Neural cell (in vitro differentiated cells): Measurements from ENCODE around the gene CDC42EP5. TPM values are rescaled to one million over a fixed set of nuclear protein-coding genes. Genes with fewer than 3 reads are reported as not detected.
"Not testable (repeated sequence)": the region's sequence is repeated elsewhere in the genome, so short reads cannot be mapped to it uniquely, and the experiment has no call there.

Experiments used
- H2AFZ ChIP-seq: fragments of 200-600, 300-800 bp; sonication (generic), shearing (Covaris generic); 2 replicates; pipeline ENCODE4 v1.6.0; 2014; ENCODE audit warnings: low read depth, mild to moderate bottlenecking, antibody characterized with exemption, low read length, moderate library complexity
- H3F3A ChIP-seq: fragments of 200-600 bp; shearing (Covaris generic); 2 replicates; pipeline ENCODE4 v1.6.1; 2016; ENCODE audit warnings: mild to moderate bottlenecking, moderate library complexity, mixed read lengths, antibody characterized with exemption, low read length; ENCODE audit not compliant: insufficient read depth, poor library complexity, severe bottlenecking
- H3K27ac ChIP-seq: fragments of 200-600, 300-800 bp; sonication (generic), shearing (Covaris generic); 2 replicates; pipeline ENCODE4 v1.5.1; 2014; ENCODE audit warnings: mild to moderate bottlenecking, low read length, moderate library complexity
- H3K27me3 ChIP-seq: fragments of 300-800, 200-600 bp; sonication (generic), shearing (Covaris generic); 2 replicates; pipeline ENCODE4 v1.6.0; 2014; ENCODE audit warnings: mild to moderate bottlenecking, low read depth, low read length, moderate library complexity; ENCODE audit not compliant: insufficient read depth
- H3K36me3 ChIP-seq: fragments of 300-800, 200-600 bp; sonication (generic), shearing (Covaris generic); 2 replicates; pipeline ENCODE4 v1.5.1; 2014; ENCODE audit warnings: mild to moderate bottlenecking, antibody characterized with exemption, low read length, moderate library complexity; ENCODE audit not compliant: insufficient read depth
- H3K4me2 ChIP-seq: fragments of 300-800, 200-600 bp; sonication (generic), shearing (Covaris generic); 2 replicates; pipeline ENCODE4 v1.6.0; 2014; ENCODE audit warnings: mild to moderate bottlenecking, low read length
- H3K4me3 ChIP-seq: fragments of 300-800, 200-600 bp; sonication (generic), shearing (Covaris generic); 2 replicates; pipeline ENCODE4 v1.5.1; 2014; ENCODE audit warnings: mild to moderate bottlenecking, low read length, moderate library complexity
- H3K79me2 ChIP-seq: fragments of 200-600 bp; shearing (Covaris generic); replicated peaks from 2 replicates; pipeline ENCODE4 v1.6.0; 2014; ENCODE audit warnings: mild to moderate bottlenecking, low read length, moderate library complexity; ENCODE audit not compliant: insufficient read depth
- H3K9ac ChIP-seq: fragments of 300-800, 200-600 bp; sonication (generic), shearing (Covaris generic); 2 replicates; pipeline ENCODE4 v1.6.1; 2016; ENCODE audit warnings: mild to moderate bottlenecking, low read length, mixed read lengths
- H3K9me2 ChIP-seq: fragments of 200-600 bp; shearing (Covaris generic); 2 replicates; pipeline ENCODE4 v1.6.1; 2016; ENCODE audit warnings: mild to moderate bottlenecking, low read length, mixed read lengths; ENCODE audit not compliant: insufficient read depth
- H3K9me3 ChIP-seq: fragments of 200-600, 300-800 bp; sonication (generic), shearing (Covaris generic); 2 replicates; pipeline ENCODE4 v1.6.1; 2016; ENCODE audit warnings: mild to moderate bottlenecking, mixed run types, low read length, moderate library complexity, mixed read lengths
- H4K20me1 ChIP-seq: fragments of 200-600 bp; shearing (Covaris generic); 2 replicates; pipeline ENCODE4 v1.6.1; 2016; ENCODE audit warnings: mild to moderate bottlenecking, mixed run types; ENCODE audit not compliant: insufficient read depth
- CTCF ChIP-seq: fragments of 450-650 bp; IDR thresholded peaks from 2 replicates; pipeline ENCODE4 v1.5.1; 2014; ENCODE audit warnings: antibody characterized with exemption, mild to moderate bottlenecking, moderate library complexity; ENCODE audit not compliant: poor library complexity, severe bottlenecking
- EP300 ChIP-seq: fragments of 450-650 bp; conservative IDR thresholded peaks from 2 replicates; pipeline ENCODE4 v1.6.1; 2014; ENCODE audit warnings: antibody characterized with exemption, mild to moderate bottlenecking, moderate library complexity; ENCODE audit not compliant: poor library complexity, severe bottlenecking
- EZH2 ChIP-seq: fragments of 200-600, 300-800 bp; shearing (Covaris generic), sonication (generic); IDR thresholded peaks from 2 replicates; pipeline ENCODE4 v1.6.1; 2014; ENCODE audit warnings: antibody characterized with exemption, low read length, borderline replicate concordance, mild to moderate bottlenecking; ENCODE audit not compliant: insufficient read depth, poor library complexity, severe bottlenecking
- MXI1 ChIP-seq: fragments of 450-650 bp; conservative IDR thresholded peaks from 2 replicates; pipeline ENCODE4 v1.6.1; 2014; ENCODE audit warnings: antibody characterized with exemption, mild to moderate bottlenecking; ENCODE audit not compliant: poor library complexity, severe bottlenecking
- POLR2AphosphoS5 ChIP-seq: IDR thresholded peaks from 2 replicates; pipeline ENCODE4 v1.6.1; 2012
- RAD21 ChIP-seq: fragments of 450-650 bp; conservative IDR thresholded peaks from 2 replicates; pipeline ENCODE4 v1.6.1; 2014; ENCODE audit warnings: antibody characterized with exemption, mild to moderate bottlenecking, moderate library complexity
- SMC3 ChIP-seq: fragments of 450-650 bp; conservative IDR thresholded peaks from 2 replicates; pipeline ENCODE4 v1.6.1; 2014; ENCODE audit warnings: antibody characterized with exemption, mild to moderate bottlenecking, moderate library complexity; ENCODE audit not compliant: poor library complexity
- TAF1 ChIP-seq: IDR thresholded peaks from 2 replicates; pipeline ENCODE4 v1.6.1; 2012; ENCODE audit warnings: low read depth
- polyA plus RNA-seq: library from polyadenylated mRNA; depleted of rRNA; stranded (reverse); fragments of >200 nt; gene quantifications from 2 replicates; pipeline ENCODE4 v1.2.3, GENCODE V29; 2014
- TF ChIP-seq, protein P1 (sequence below): IDR thresholded peaks from 2 replicates; pipeline ENCODE4 v1.6.1; 2012; ENCODE audit warnings: borderline replicate concordance

Gene CDC42EP5
- polyA plus RNA-seq, 1 donor from 2014 or later: not detected

DNA sequence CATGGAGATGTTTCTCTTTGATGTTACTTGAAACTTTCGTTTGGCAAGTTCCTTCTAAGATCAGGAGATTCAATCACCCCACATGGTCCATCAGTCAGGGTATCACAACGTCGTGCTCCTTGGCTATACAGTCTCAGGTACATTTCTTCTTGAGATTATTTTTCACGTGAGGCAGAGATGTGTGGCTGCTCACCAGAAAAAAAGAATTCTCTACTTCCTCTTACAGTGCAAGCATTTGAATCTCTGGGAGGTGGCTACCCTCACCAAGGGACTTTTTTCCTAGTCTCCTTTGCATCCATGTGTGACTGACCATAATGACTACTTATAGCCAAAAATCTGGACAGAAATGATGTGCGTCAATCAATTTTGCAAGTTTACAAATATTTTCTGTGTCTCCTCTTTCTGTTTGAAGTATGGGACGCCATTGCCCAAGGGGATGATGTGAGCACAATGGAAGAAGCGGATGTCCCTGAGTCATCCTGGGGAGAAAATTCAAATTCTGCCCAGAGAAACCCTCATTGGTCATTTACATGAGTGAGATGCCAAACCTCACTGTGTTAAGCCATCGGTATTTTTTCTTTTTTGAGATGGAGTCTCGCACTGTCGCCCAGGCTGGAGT, 21.0 kb upstream of the CDC42EP5 start:
- TF ChIP-seq RAD21: no peak
- no peak for TF ChIP-seq EZH2
- TF ChIP-seq, protein P1, sequence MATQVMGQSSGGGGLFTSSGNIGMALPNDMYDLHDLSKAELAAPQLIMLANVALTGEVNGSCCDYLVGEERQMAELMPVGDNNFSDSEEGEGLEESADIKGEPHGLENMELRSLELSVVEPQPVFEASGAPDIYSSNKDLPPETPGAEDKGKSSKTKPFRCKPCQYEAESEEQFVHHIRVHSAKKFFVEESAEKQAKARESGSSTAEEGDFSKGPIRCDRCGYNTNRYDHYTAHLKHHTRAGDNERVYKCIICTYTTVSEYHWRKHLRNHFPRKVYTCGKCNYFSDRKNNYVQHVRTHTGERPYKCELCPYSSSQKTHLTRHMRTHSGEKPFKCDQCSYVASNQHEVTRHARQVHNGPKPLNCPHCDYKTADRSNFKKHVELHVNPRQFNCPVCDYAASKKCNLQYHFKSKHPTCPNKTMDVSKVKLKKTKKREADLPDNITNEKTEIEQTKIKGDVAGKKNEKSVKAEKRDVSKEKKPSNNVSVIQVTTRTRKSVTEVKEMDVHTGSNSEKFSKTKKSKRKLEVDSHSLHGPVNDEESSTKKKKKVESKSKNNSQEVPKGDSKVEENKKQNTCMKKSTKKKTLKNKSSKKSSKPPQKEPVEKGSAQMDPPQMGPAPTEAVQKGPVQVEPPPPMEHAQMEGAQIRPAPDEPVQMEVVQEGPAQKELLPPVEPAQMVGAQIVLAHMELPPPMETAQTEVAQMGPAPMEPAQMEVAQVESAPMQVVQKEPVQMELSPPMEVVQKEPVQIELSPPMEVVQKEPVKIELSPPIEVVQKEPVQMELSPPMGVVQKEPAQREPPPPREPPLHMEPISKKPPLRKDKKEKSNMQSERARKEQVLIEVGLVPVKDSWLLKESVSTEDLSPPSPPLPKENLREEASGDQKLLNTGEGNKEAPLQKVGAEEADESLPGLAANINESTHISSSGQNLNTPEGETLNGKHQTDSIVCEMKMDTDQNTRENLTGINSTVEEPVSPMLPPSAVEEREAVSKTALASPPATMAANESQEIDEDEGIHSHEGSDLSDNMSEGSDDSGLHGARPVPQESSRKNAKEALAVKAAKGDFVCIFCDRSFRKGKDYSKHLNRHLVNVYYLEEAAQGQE: no peak
- TF ChIP-seq CTCF: no peak
- no peak for TF ChIP-seq POLR2AphosphoS5
- no peak for TF ChIP-seq SMC3
- TF ChIP-seq EP300: no peak
- TF ChIP-seq MXI1: no peak
- TF ChIP-seq TAF1: no peak
- H3K9ac ChIP-seq: no peak overlapping the region
- H3K27me3 ChIP-seq: no peaks in the 10 kb centered on the region
- no peaks in the 10 kb centered on the region for H3K79me2 ChIP-seq
- H4K20me1 ChIP-seq: no peaks in the 10 kb centered on the region
- no peaks in the 10 kb centered on the region for H3F3A ChIP-seq
- H3K4me3 ChIP-seq: no peak overlapping the region
- H3K9me2 ChIP-seq: no peaks in the 10 kb centered on the region
- no peak overlapping the region for H3K27ac ChIP-seq
- no peaks in the 10 kb centered on the region for H3K9me3 ChIP-seq
- H3K36me3 ChIP-seq: no peaks in the 10 kb centered on the region
- H2AFZ ChIP-seq: no peak overlapping the region
- no peak overlapping the region for H3K4me2 ChIP-seq

- H3K79me2 ChIP-seq, H3K36me3 ChIP-seq, H3K4me3 ChIP-seq, H3K9me2 ChIP-seq, H3K27me3 ChIP-seq, H3K27ac ChIP-seq, H3K9ac ChIP-seq, H4K20me1 ChIP-seq, H3K4me2 ChIP-seq, H3F3A ChIP-seq, H2AFZ ChIP-seq, H3K9me3 ChIP-seq: not testable (repeated sequence)
Measured at GRCh38 chr19:54493056-54493455, 20.0 kb upstream of the CDC42EP5 start.

- Histone ChIP-seq H2AFZ (no peak overlapping the region), H3K9me3 (no peaks in the 10 kb centered on the region), H3F3A (no peaks in the 10 kb centered on the region), H3K79me2 (no peaks in the 10 kb centered on the region), H3K36me3 (no peaks in the 10 kb centered on the region), H3K9me2 (no peaks in the 10 kb centered on the region), H3K27ac (no peak overlapping the region), H3K27me3 (no peaks in the 10 kb centered on the region), H3K9ac (no peak overlapping the region), H4K20me1 (no peaks in the 10 kb centered on the region), H3K4me3 (no peak overlapping the region), H3K4me2 (no peak overlapping the region)
- no peak for TF ChIP-seq POLR2AphosphoS5
- TF ChIP-seq, protein P1: no peak
- no peak for TF ChIP-seq EP300
- TF ChIP-seq MXI1: no peak
- no peak for TF ChIP-seq RAD21
- no peak for TF ChIP-seq TAF1
- no peak for TF ChIP-seq EZH2
- TF ChIP-seq CTCF: no peak
- no peak for TF ChIP-seq SMC3
Measured at GRCh38 chr19:54492568-54492967, 19.5 kb upstream of the CDC42EP5 start.
